GM12874 (cell line): ENCODE measurements around the gene TAS2R39.

Experiments used
- CTCF ChIP-seq: IDR thresholded peaks from 2 replicates; pipeline ENCODE4 v1.5.1; 2011; ENCODE audit warnings: low read depth, mild to moderate bottlenecking, control low read depth, low read length, moderate library complexity; ENCODE audit not compliant: insufficient read depth

The TAS2R39 gene

GRCh38 chr7:143183024-143183423 is at the start of gene TAS2R39:
TSS of gene TAS2R39 (plus strand) at chr7:143183419. CDS start at chr7:143183419, 0 bp downstream.
- TF ChIP-seq CTCF: no peak

GRCh38 chr7:143147070-143147469 is 36.1 kb upstream of the TAS2R39 start:
- TF ChIP-seq CTCF: no peak

- TF ChIP-seq CTCF: no peak
Measured at GRCh38 chr7:143148050-143148449, 35.2 kb upstream of the TAS2R39 start.

- TF ChIP-seq CTCF: no peak
Measured at GRCh38 chr7:143148651-143149050, 34.6 kb upstream of the TAS2R39 start.

GRCh38 chr7:143171697-143172096 is 11.5 kb upstream of the TAS2R39 start:
- TF ChIP-seq CTCF: no peak

GRCh38 chr7:143172354-143172753 is 10.9 kb upstream of the TAS2R39 start:
- no peak for TF ChIP-seq CTCF

- no peak for TF ChIP-seq CTCF
Measured at GRCh38 chr7:143176128-143176527, 7.1 kb upstream of the TAS2R39 start.

- no peak for TF ChIP-seq CTCF
Measured at GRCh38 chr7:143177374-143178119, 5.7 kb upstream of the TAS2R39 start.
